Smooth muscle cell (in vitro differentiated cells): Measurements from ENCODE around the gene MCTP1. TPM values are rescaled to one million over a fixed set of nuclear protein-coding genes. Genes with fewer than 3 reads are reported as not detected.

Experiments used
- DNase-seq: peaks from one replicate; lab custom pipeline; 2025; ENCODE audit not compliant: unreplicated experiment; lab: John Stamatoyannopoulos, UW
- H2AFZ ChIP-seq: fragments of 200-600 bp; sonication (generic); 2 replicates; pipeline ENCODE4 v1.6.0; 2016; ENCODE audit warnings: antibody characterized with exemption, low read depth, mild to moderate bottlenecking
- H3F3A ChIP-seq: fragments of 200-600 bp; sonication (generic); 2 replicates; pipeline ENCODE4 v1.6.0; 2017; ENCODE audit warnings: antibody characterized with exemption, low read depth
- H3K27ac ChIP-seq: fragments of 200-600 bp; sonication (generic); 2 replicates; pipeline ENCODE4 v1.5.1; 2016; ENCODE audit warnings: low read depth, mild to moderate bottlenecking
- H3K27me3 ChIP-seq: fragments of 200-600 bp; sonication (generic); 2 replicates; pipeline ENCODE4 v1.6.1; 2016; ENCODE audit warnings: low read depth, mild to moderate bottlenecking
- H3K36me3 ChIP-seq: fragments of 200-600 bp; sonication (generic); 2 replicates; pipeline ENCODE4 v1.5.1; 2016; ENCODE audit warnings: low read depth
- H3K4me1 ChIP-seq: fragments of 200-600 bp; sonication (generic); 2 replicates; pipeline ENCODE4 v1.5.1; 2016; ENCODE audit warnings: low read depth
- H3K4me2 ChIP-seq: fragments of 200-600 bp; sonication (generic); 2 replicates; pipeline ENCODE4 v1.6.0; 2016; ENCODE audit warnings: mild to moderate bottlenecking
- H3K4me3 ChIP-seq: fragments of 200-600 bp; sonication (generic); 2 replicates; pipeline ENCODE4 v1.5.1; 2016; ENCODE audit warnings: mild to moderate bottlenecking
- H3K79me2 ChIP-seq: fragments of 200-600 bp; sonication (generic); 2 replicates; pipeline ENCODE4 v1.6.0; 2016; ENCODE audit warnings: low read depth, mild to moderate bottlenecking
- H3K9ac ChIP-seq: fragments of 200-600 bp; sonication (generic); 2 replicates; pipeline ENCODE4 v1.6.0; 2016; ENCODE audit warnings: low read depth
- H3K9me3 ChIP-seq: fragments of 200-600 bp; sonication (generic); replicated peaks from 2 replicates; pipeline ENCODE4 v1.5.1; 2016; ENCODE audit warnings: low read depth
- H4K20me1 ChIP-seq: fragments of 200-600 bp; sonication (generic); 2 replicates; pipeline ENCODE4 v1.6.0; 2016; ENCODE audit warnings: low read depth
- WGBS: methylation state at CpG from one replicate; pipeline ENCODE4 v1.1.7; 2016; ENCODE audit warnings: low lambda C conversion rate; 5-methylcytosine and 5-hydroxymethylcytosine counted together
- polyA plus RNA-seq: library from polyadenylated mRNA; unstranded; fragments of >200 nt; fragmentation: Nextera tagmentation; extraction: Ambion mirVana; gene quantifications from 2 replicates; pipeline ENCODE4 v1.2.1, GENCODE V29; 2016
- total RNA-seq: library from RNA; depleted of rRNA; stranded (reverse); fragments of >200 nt; gene quantifications from 2 replicates; pipeline ENCODE4 v1.2.3, GENCODE V29; 2014
- TF ChIP-seq, protein P1 (sequence below): fragments of 200-600 bp; sonication (generic); IDR thresholded peaks from 2 replicates; pipeline ENCODE4 v1.5.1; 2017; ENCODE audit warnings: borderline replicate concordance, mild to moderate bottlenecking, antibody characterized with exemption; ENCODE audit not compliant: insufficient read depth, poor library complexity, severe bottlenecking

The MCTP1 gene
- total and polyA plus RNA-seq, 2 experiments from 2014 or later: 1.1 to 4.8 TPM

DNA sequence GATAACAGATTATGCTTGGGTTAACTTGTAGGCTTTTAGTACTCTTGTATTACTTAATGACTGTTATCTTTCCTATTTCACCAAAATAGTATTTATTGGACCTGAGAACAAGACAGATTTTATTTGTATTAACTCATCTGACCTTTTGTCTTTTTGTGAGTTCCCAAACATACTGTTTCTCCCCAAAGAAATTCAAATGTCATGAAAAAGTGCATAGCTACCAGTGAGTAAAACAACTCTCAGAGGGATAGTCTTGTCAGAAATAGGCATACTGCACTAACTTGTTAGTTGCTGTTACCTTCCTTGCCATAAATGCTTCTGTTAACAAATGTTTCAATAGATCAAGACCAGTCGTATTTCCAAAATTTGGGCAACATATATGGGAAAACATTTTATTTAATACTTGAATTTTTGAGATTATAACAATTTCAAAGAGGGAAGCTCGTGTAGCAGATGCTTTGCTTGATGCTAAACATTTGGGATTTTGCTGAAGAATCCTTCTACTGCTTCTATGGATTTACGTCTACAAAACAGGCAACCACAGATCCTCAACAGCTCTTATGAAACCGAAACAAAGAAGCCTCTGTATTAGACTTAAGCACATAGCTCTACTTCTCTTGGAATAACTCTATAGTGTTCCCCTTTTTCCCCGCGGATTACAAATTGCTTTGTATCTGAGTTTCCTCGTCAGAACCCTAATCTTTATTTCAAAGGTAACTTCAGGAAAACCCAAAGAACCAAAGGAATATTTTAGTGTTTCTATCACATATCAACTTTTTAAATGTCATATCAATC lies 248.8 kb downstream of the MCTP1 start:
- no peak for DNase-seq
- Histone ChIP-seq H3K27ac (no peak overlapping the region), H3K4me1 (no peaks in the 10 kb centered on the region), H3K36me3 (no peaks in the 10 kb centered on the region), H3K27me3 (no peaks in the 10 kb centered on the region), H3K9me3 (no peaks in the 10 kb centered on the region), H2AFZ (no peak overlapping the region), H3F3A (no peaks in the 10 kb centered on the region), H3K9ac (no peak overlapping the region), H3K4me2 (no peak overlapping the region), H3K79me2 (no peaks in the 10 kb centered on the region), H3K4me3 (no peak overlapping the region), H4K20me1 (no peaks in the 10 kb centered on the region)
- WGBS: 79% methylated on average over 7 of the region's 7 CpGs
- TF ChIP-seq, protein P1, sequence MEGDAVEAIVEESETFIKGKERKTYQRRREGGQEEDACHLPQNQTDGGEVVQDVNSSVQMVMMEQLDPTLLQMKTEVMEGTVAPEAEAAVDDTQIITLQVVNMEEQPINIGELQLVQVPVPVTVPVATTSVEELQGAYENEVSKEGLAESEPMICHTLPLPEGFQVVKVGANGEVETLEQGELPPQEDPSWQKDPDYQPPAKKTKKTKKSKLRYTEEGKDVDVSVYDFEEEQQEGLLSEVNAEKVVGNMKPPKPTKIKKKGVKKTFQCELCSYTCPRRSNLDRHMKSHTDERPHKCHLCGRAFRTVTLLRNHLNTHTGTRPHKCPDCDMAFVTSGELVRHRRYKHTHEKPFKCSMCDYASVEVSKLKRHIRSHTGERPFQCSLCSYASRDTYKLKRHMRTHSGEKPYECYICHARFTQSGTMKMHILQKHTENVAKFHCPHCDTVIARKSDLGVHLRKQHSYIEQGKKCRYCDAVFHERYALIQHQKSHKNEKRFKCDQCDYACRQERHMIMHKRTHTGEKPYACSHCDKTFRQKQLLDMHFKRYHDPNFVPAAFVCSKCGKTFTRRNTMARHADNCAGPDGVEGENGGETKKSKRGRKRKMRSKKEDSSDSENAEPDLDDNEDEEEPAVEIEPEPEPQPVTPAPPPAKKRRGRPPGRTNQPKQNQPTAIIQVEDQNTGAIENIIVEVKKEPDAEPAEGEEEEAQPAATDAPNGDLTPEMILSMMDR: no peak

DNA sequence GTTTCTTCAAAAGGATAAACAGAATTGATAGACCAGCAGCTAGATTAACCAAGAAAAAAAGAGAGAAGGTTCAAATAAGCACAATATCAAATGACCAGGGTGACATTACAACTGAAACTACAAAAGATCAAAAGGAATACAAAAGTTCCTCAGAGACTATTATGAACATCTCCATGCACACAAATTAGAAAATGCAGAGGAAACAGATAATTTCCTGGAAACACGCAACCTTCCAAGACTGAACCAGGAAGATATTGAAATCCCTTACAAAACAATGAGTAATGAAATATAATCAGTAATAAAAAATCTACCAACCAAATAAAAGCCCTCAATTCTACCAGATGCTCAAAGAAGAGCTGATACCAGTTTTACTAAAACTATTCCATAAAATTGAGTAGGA lies 252.1 kb downstream of the MCTP1 start:
- WGBS: 100% methylated on average over 1 of the region's 1 CpG
- Histone ChIP-seq H3K9ac (no peak overlapping the region), H3K4me1 (no peaks in the 10 kb centered on the region), H3K9me3 (no peaks in the 10 kb centered on the region), H3K27ac (no peak overlapping the region), H2AFZ (no peak overlapping the region), H3K79me2 (no peaks in the 10 kb centered on the region), H3F3A (no peaks in the 10 kb centered on the region), H3K27me3 (no peaks in the 10 kb centered on the region), H3K4me2 (no peak overlapping the region), H3K36me3 (no peaks in the 10 kb centered on the region), H3K4me3 (no peak overlapping the region), H4K20me1 (no peaks in the 10 kb centered on the region)
- TF ChIP-seq, protein P1: no peak
- DNase-seq: no peak

DNA sequence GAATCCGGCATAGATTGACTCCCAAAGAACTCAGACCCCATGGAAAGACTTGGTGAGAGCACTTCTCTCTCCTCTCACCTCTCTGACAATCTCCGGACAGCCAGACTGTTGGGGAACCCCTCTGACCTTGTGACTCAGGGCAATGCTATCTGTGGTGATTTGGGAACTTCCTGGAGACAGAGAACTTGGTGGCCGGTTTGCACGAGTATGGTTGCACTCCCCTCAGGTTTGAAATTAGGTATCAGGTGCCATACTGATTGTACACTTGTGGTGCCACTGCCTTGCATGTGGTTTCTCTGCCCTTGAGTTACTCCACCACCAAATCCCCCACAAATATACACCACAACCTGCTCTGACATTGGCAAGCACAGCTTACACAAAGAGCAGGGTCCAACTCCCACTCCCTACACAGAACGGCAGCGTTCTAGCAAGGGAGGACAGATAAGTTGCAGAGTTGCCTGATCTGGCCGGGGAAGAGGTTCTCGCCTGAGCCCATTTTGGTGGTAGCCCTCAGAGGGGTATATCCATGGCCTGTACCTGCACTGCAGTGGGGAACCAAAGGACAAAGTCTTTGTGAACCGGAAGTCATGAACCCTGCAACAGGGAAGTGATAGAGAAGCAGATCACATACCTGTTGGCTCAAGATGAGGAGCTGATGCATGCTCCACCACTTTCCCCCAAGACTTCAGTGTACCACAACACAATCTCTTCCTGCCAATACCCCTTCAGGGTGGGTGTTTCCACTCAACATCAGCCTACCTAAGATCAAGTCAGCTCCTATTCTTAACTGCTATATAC lies 255.1 kb downstream of the MCTP1 start:
- H2AFZ ChIP-seq: no peak overlapping the region
- H3K9me3 ChIP-seq: no peaks in the 10 kb centered on the region
- H4K20me1 ChIP-seq: no peaks in the 10 kb centered on the region
- no peaks in the 10 kb centered on the region for H3K79me2 ChIP-seq
- H3K27ac ChIP-seq: no peak overlapping the region
- DNase-seq: no peak
- no peak overlapping the region for H3K9ac ChIP-seq
- H3K4me1 ChIP-seq: no peaks in the 10 kb centered on the region
- no peak overlapping the region for H3K4me3 ChIP-seq
- H3K27me3 ChIP-seq: no peaks in the 10 kb centered on the region
- TF ChIP-seq, protein P1: no peak
- no peaks in the 10 kb centered on the region for H3F3A ChIP-seq
- H3K4me2 ChIP-seq: no peak overlapping the region
- H3K36me3 ChIP-seq: no peaks in the 10 kb centered on the region
- 91% methylated on average over 9 of the region's 9 CpGs for WGBS
